ENCODE data around the gene GRIA4.

DNA sequence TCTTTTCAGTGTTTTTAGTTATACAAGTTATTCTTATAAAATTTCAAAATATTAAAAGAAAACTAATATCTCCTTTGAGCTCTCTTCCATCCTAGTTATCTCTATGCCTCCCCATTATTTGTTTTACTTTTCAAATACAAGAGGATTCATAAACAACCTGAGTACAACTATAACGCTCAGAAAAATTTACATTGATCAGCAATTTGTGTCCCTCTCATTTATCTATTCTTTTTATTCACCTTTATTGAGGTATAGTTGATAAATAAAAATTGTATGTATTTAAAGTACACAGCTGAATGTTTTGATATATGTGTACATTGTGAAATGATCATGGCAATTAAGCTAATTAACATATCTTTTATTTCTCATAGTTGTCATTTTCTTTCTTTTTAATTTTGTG, 57.6 kb downstream of the GRIA4 start:
- TF ChIP-seq, protein P1, sequence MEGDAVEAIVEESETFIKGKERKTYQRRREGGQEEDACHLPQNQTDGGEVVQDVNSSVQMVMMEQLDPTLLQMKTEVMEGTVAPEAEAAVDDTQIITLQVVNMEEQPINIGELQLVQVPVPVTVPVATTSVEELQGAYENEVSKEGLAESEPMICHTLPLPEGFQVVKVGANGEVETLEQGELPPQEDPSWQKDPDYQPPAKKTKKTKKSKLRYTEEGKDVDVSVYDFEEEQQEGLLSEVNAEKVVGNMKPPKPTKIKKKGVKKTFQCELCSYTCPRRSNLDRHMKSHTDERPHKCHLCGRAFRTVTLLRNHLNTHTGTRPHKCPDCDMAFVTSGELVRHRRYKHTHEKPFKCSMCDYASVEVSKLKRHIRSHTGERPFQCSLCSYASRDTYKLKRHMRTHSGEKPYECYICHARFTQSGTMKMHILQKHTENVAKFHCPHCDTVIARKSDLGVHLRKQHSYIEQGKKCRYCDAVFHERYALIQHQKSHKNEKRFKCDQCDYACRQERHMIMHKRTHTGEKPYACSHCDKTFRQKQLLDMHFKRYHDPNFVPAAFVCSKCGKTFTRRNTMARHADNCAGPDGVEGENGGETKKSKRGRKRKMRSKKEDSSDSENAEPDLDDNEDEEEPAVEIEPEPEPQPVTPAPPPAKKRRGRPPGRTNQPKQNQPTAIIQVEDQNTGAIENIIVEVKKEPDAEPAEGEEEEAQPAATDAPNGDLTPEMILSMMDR (IDR thresholded peaks at IDR 0.05): no peak
- TF ChIP-seq POLR2A (IDR thresholded peaks at IDR 0.05): no peak
